GM19463 (cell line): Measurements from ENCODE around the gene MX2.

Experiments used
- ATAC-seq: cut with Tn5 transposase; IDR thresholded peaks from one replicate; pipeline ENCODE4 v1.9.1; 2021; ENCODE audit warnings: mild to moderate bottlenecking, moderate library complexity; ENCODE audit not compliant: unreplicated experiment

The MX2 gene

DNA sequence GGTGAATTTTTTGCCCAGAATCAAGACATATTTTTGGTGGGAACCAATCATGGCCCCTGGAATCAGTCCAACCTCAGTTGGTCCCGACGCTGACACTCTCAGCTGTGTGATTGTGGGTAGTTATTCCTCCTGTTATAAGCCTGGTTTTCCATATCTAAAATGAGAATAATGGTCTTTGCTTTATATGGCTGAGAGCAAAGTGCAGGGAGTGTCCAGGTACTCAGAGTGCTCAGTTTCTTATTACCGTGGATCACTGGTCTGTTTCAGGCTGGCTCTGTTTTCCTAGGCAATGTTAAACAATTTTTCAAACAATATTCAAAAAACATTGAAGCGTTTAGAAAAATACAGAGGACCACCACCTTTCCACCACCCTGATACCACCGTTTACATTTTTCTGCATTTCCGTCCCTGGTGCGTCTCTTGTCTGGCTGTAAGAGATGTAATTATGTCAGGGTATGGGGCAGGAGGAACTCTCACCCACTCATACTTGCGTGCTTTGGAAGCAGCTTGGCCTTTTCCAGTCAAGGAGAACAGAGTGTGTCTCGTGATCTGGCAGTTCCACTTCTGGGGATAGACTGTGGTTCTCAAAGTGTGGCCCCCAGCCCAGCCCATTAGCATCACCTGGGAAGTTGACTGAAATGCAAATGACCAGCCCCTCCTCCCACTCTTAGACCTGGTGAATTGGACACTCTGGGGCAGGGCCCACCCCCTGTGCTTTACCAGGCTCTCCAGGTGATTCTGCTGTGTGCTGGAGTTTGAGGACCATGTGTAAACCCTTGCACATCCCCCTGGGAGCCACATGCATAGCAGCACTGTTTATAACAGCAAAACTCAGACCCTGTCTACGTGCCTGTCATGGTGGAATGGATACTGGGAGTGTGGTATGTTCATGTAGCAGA lies 71.0 kb downstream of the MX2 start:
- no peak for ATAC-seq

GRCh38 chr21:41433566-41433965 lies 71.7 kb downstream of the MX2 start:
- ATAC-seq: no peak

DNA sequence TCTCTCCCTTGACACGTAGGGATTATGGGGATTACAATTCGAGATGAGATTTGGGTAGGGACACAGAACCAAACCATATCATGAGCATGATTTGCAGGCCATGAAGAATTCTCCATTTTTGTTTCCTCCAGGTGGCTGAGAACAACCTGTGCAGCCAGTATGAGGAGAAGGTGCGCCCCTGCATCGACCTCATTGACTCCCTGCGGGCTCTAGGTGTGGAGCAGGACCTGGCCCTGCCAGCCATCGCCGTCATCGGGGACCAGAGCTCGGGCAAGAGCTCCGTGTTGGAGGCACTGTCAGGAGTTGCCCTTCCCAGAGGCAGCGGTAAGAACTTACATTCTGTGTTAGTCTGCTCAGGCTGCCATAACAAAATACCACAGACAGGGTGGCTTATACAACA lies 73.9 kb downstream of the MX2 start:
- no peak for ATAC-seq

- ATAC-seq: no peak
Measured at GRCh38 chr21:41437729-41438128, 75.9 kb downstream of the MX2 start.

DNA sequence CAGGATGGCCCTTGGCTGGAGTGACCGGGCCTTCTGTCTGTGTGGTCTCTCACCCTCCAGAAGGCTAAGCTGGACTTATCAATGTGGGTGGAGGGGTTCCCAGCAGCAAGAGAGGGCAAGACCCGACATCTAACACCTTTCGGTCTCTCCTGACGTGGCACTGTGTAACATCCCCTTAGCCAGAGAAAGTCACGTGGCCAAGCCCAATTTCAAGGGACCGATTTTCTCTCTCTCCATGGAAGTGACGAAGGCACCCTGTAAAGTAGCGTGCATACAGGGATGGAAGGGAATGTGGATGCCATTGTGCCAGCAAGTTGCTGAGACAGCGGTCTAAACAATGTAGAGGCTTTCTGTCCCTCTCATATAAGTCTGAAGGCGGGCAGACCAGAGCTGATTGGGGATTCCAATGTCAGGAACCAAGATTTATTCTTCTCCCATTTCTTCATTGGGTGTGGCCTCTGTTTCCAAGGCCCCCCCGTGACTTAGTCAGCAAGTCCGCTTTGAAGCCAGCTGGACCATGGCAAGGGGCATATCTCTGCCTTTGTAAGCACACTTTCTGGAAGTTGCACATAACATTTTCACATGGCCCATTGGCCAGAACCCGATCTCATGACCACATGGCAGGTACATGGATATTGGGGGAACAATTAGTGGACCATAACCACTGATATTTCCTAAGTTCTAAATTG lies 76.7 kb downstream of the MX2 start:
- no peak for ATAC-seq

DNA sequence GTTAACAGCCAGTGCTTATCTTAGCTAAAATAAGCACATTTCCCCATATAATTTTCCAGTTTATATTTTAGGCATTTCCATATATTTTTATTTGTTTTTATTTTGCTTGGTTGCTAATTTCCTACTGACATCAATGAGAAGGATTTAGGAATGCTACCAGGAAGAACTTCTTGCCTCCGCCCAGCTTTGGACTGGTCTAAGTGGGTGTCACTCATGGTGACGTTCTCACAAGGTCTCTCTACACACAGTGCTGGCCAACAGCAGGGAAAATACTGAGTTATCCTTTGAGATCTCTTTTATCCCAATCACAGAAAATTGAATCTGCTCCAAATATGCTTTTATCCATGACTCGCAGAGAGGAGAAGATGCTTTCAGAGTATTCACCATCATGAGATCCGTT lies 77.4 kb downstream of the MX2 start:
- no peak for ATAC-seq

DNA sequence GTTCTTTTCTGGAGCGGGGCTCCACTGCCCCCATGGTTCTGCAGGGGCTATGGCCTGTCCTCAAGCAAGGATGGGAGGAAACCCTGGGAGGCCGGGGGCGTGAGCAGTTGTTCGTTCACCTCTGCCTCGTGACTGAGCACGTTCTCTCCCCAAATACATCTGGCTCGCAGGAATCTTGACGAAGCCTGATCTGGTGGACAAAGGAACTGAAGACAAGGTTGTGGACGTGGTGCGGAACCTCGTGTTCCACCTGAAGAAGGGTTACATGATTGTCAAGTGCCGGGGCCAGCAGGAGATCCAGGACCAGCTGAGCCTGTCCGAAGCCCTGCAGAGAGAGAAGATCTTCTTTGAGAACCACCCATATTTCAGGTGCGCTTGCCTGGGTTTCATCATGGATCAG lies 79.7 kb downstream of the MX2 start:
- no peak for ATAC-seq

DNA sequence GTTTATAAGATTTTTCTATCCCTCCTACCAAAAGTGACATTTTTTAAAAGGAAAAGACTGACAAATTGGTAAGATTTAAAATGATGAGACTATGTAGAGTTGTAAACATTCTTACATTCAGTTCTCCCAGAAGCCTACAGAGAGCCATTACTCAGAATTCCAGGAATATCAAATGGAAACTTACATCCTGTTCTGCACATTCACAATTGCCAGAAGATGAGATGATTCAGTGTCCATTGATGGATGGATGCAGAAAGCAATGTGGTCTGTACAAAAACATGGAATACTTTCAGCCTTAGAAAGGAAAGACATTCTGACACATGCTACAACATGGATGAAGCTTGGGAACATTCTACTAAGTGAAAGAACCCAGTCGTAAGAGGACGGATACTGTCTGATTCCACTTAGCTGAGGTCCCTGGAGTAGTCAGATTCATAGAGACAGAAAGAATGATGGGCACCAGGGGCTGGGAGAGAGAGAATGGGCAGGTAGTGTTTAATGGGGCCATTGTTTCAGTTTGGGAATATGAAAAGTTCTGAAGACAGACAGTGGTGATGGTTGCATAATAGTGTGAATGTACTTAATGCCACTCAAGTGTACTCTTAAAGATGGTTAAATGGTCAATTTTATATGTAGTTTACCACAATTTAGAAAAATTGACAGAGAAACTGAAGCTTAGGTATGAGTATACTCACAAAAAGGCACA lies 80.8 kb downstream of the MX2 start:
- ATAC-seq: no peak

- no peak for ATAC-seq
Measured at GRCh38 chr21:41443562-41443961, 81.7 kb downstream of the MX2 start.

DNA sequence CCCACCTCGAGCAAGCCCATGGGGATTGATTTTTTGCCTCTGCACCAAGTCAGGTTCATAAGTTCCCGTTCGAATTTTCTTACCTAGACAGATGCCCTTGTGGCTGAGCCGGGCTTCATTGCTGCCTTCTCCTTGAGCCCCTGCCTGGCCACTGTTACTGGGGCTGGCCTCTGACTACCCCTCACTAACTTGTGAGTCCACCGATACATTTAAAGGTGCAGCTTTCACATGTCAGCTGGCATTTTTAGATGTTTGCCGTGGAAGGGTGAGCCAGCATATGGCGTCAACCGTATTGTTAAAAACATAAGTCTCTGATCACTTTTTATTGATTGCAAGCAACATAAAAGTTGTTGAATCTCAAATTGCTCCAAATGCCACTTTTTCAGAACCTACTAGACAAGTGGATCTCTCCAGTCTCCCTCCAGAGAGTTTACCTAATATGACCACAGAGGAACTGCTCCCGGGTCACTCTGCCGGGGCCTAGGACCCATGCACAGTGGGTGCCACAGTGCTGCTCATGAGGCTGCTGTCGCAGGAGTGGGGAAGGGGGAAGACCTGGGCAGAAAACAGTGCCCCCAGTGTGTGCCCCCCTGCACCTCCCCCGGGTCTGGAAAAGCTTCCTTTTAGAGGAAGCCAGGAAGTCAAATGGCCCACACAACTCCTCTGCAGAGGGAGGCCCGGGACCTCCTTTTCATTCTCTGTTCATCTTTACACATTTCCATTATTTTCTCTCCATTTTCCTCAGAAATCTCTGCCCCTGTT lies 83.1 kb downstream of the MX2 start:
- ATAC-seq: no peak

DNA sequence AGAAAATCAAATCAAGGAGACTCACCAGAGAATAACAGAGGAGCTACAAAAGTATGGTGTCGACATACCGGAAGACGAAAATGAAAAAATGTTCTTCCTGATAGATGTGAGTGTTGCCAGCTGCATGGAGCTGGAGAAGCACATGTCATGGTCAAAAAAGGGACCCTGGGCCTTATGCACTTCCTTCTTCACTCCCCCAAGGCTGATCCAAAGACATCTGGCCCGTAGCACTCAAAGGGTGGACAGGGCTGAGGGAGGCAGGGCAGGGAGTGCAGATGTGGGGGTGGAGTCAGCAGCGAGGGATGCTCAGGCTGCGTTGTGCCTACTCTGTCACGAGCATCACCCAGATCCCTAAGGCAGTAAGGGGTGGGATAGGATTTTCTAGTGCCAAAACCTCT lies 83.6 kb downstream of the MX2 start:
- ATAC-seq: no peak

DNA sequence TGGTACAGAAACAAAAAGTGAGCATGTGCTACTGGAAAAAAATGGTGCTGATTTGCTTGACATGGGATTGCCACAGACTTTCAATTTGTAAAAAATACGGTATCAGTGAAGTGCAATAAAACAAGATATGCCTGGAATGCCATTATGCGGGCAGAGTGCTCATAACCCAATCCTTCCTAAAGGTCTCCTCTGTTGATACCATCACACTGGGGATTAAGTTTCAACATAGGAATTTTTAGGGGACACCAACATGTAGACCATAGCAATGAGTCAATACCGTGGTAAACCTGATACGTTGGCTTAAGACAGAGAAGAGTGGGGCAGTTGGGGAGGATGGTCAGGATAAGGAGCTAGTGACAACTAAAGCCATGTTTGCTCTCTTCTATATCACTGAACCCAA lies 84.8 kb downstream of the MX2 start:
- ATAC-seq: no peak

- no peak for ATAC-seq
Measured at GRCh38 chr21:41447356-41447755, 85.5 kb downstream of the MX2 start.

- no peak for ATAC-seq
Measured at GRCh38 chr21:41449613-41450012, 87.8 kb downstream of the MX2 start.

GRCh38 chr21:41451753-41452676 lies 90.2 kb downstream of the MX2 start:
- no peak for ATAC-seq

GRCh38 chr21:41453198-41453597 lies 91.4 kb downstream of the MX2 start:
- no peak for ATAC-seq

GRCh38 chr21:41453761-41454160 lies 91.9 kb downstream of the MX2 start:
- ATAC-seq: no peak

DNA sequence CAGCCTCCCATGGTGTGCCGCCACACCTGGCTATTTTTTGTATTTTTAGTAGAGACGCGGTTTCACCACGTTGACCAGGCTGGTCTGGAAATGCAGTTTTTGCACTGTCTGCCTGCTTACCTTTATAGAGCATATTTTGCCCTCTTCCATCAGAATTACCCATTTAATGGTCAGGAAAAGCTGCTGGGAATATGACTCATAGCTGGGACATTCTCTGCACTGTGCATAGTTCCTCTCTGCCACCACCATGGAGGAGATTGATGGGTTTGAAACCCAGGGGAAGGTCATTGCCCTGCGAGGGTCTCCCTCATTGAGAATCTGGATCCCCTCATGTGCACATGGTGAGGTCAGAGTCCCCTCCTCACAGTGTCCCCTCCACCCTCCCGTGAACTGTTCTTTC lies 96.3 kb downstream of the MX2 start:
- ATAC-seq: no peak

DNA sequence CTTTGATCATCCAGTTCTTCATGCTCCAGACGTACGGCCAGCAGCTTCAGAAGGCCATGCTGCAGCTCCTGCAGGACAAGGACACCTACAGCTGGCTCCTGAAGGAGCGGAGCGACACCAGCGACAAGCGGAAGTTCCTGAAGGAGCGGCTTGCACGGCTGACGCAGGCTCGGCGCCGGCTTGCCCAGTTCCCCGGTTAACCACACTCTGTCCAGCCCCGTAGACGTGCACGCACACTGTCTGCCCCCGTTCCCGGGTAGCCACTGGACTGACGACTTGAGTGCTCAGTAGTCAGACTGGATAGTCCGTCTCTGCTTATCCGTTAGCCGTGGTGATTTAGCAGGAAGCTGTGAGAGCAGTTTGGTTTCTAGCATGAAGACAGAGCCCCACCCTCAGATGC lies 96.7 kb downstream of the MX2 start:
- no peak for ATAC-seq
